Stimulated activated CD4-positive, alpha-beta T cell treated with anti-CD3 and anti-CD28 coated beads, Interleukin-12 subunit alpha, Interleukin-12 subunit beta, amount 100 ng/mL, for 24 hours (primary cell): Measurements from ENCODE around the gene THBS1.

Experiments used
- DNase-seq, 2 experiments: peaks; one replicate each; pipeline ENCODE4 v3.0.0-alpha.2; 2020; ENCODE audit warnings: low read depth in 2 of 2

THBS1 gene

GRCh38 chr15:39629906-39630305 lies 49.0 kb downstream of the THBS1 start:
- DNase-seq = no peak

DNA sequence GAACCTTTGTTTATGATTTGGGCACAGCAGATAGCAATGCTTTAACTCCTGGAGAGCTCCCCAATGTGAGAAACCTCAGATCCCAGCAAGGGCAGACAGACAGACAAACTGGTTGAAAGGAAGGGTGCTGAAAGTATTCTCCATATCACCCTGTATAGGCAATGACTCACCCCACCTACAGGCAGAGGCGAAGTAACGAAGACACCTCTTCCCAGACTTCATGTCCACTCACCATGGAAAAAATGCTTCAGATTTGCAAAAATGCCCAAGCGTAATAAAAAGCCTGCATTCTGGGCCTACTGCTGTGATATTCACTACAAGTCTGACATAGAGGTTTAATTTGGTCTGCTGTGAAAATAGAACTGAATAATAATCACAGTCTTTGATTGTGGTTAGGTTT lies 50.5 kb downstream of the THBS1 start:
- no peak for DNase-seq

GRCh38 chr15:39638041-39638440 lies 57.2 kb downstream of the THBS1 start:
- no peak for DNase-seq

GRCh38 chr15:39639037-39639436 lies 58.2 kb downstream of the THBS1 start:
- no peak for DNase-seq

DNA sequence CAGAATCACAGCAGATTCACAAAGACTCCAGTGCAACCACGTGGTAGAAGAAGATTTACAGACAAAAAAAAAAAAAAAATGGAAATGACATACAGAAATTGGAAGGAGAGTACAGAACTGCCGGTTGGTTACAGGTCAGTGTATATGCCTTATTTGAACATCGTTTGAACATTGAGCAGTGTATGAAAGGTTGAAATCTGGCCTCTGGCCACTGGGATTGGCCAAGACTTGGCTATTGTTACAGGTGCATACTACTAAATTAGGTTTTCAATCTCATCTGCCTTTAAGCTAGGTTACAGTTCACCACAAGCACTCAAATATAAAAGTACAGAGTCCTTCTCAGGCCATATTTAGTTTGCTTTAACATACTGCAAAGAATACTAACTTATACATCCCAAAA lies 59.8 kb downstream of the THBS1 start:
- DNase-seq = no peak

GRCh38 chr15:39641191-39641889 lies 60.5 kb downstream of the THBS1 start:
- no peak for DNase-seq

- DNase-seq = no peak
Measured at GRCh38 chr15:39642011-39642640, 61.2 kb downstream of the THBS1 start.

GRCh38 chr15:39643727-39644126 lies 62.8 kb downstream of the THBS1 start:
- no peak for DNase-seq

- DNase-seq = no peak
Measured at GRCh38 chr15:39644136-39644535, 63.3 kb downstream of the THBS1 start.

GRCh38 chr15:39645138-39645975 lies 64.5 kb downstream of the THBS1 start:
- DNase-seq = no peak

- DNase-seq = no peak
Measured at GRCh38 chr15:39645976-39646257, 65.0 kb downstream of the THBS1 start.

- no peak for DNase-seq
Measured at GRCh38 chr15:39646425-39646824, 65.5 kb downstream of the THBS1 start.
